ENCODE data around the gene TYW1. TPM values are rescaled to one million over a fixed set of nuclear protein-coding genes. Genes with fewer than 3 reads are reported as not detected.
"Not testable (repeated sequence)": the region's sequence is repeated elsewhere in the genome, so short reads cannot be mapped to it uniquely, and the experiment has no call there.

The TYW1 gene
- total and polyA plus RNA-seq, 2 of the 4 experiments (the other 2 are of a cell fraction) = 10.7 to 23.7 TPM

GRCh38 chr7:67056683-67057082 lies 60.0 kb downstream of the TYW1 start:
- POLR2A ChIA-PET (ENCODE audit: unreplicated experiment) = no interaction called here
- Histone ChIP-seq H4K5ac (ENCODE audit: low read depth, low read length) (no peak overlapping the region), H2AK5ac (ENCODE audit: low read depth, low read length) (no peak overlapping the region), H4K91ac (ENCODE audit: insufficient read depth, low read depth, low read length) (no peak overlapping the region), H3K4ac (ENCODE audit: low read depth, low read length) (no peak overlapping the region), H3K4me1 (ENCODE audit: control insufficient read depth, insufficient read depth, low read length) (no peaks in the 10 kb centered on the region), H2AK9ac (replicated peaks; ENCODE audit: low read depth, low read length, poor library complexity) (no peak overlapping the region), H2BK20ac (ENCODE audit: low read depth, low read length) (no peak overlapping the region), H3K4me3 (ENCODE audit: insufficient read depth, low read depth, low read length) (no peak overlapping the region), H2BK15ac (ENCODE audit: low read depth, low read length) (no peak overlapping the region), H3K27ac (ENCODE audit: insufficient read depth, low read length) (no peak overlapping the region), H3K56ac (ENCODE audit: extremely low read depth, insufficient read depth, low read length) (no peak overlapping the region), H2BK120ac (ENCODE audit: low read depth, low read length) (no peak overlapping the region), H3K9me1 (ENCODE audit: insufficient read depth, low read length) (no peaks in the 10 kb centered on the region), H3K14ac (replicated peaks; ENCODE audit: low read depth, low read length) (no peak overlapping the region), H4K8ac (ENCODE audit: low read depth in 2 of 2, low read length in 2 of 2) (no peak overlapping the region), H2BK5ac (ENCODE audit: low read depth, low read length, poor library complexity, severe bottlenecking) (no peak overlapping the region), H3K9me3 (ENCODE audit: control insufficient read depth, insufficient read depth, low read length) (no peaks in the 10 kb centered on the region), H4K20me1 (ENCODE audit: insufficient read depth, low read length) (no peaks in the 10 kb centered on the region), H3K27me3 (ENCODE audit: control insufficient read depth, insufficient read depth, low read length) (no peaks in the 10 kb centered on the region), H3K18ac (ENCODE audit: low read depth, low read length) (no peak overlapping the region), H3K9ac (ENCODE audit: low read depth, low read length) (no peak overlapping the region), H3K79me1 (ENCODE audit: low read depth in 1 of 2, low read length in 2 of 2) (no peaks in the 10 kb centered on the region), H3K36me3 (ENCODE audit: control insufficient read depth, insufficient read depth, low read length) (peaks cover 2% of the 10 kb centered on the region; the same call in 1 of the 2 replicates), H2AFZ (replicated peaks; ENCODE audit: low read length, poor library complexity) (no peak overlapping the region), H3K4me2 (ENCODE audit: low read depth, low read length) (no peak overlapping the region), H3K23ac (ENCODE audit: low read depth, low read length) (no peak overlapping the region)
- TF ChIP-seq MAFK (IDR thresholded peaks at IDR 0.05; ENCODE audit: low read depth, low read length) (peak; percentile 33; the same call in 1 of the 2 replicates), NFE2L2 (IDR thresholded peaks at IDR 0.05; ENCODE audit: low read depth, low read length) (no peak)
- dilution Hi-C loops (cut with HindIII; ENCODE audit: low sequenced_read_pairs, unreplicated experiment) (no loop called here), in situ Hi-C loops (cut with MboI; ENCODE audit: low sequenced_read_pairs) (no loop called here), intact Hi-C loops (cut with micrococcal nuclease) (no loop called here)
- no CpG with 5 or more reads among the region's 2 CpGs for WGBS, 2 experiments (ENCODE audit: extremely low coverage in 2 of 2, insufficient read length in 1 of 2)
- no peak for ATAC-seq (ENCODE audit: low read depth)
- BruUV-seq (replicated peaks) = no TSS peak
- CTCF ChIA-PET = no interaction called here
- no peak for DNase-seq

- H3K79me1 ChIP-seq (ENCODE audit: low read depth in 1 of 2, low read length in 2 of 2); H3K4me1 ChIP-seq (ENCODE audit: control insufficient read depth, insufficient read depth, low read length); H3K9ac ChIP-seq (ENCODE audit: low read depth, low read length); H3K4me2 ChIP-seq (ENCODE audit: low read depth, low read length); H2AFZ ChIP-seq (replicated peaks; ENCODE audit: low read length, poor library complexity); H3K14ac ChIP-seq (replicated peaks; ENCODE audit: low read depth, low read length); H3K9me3 ChIP-seq (ENCODE audit: control insufficient read depth, insufficient read depth, low read length); H2BK120ac ChIP-seq (ENCODE audit: low read depth, low read length); H3K9me1 ChIP-seq (ENCODE audit: insufficient read depth, low read length); H3K27me3 ChIP-seq (ENCODE audit: control insufficient read depth, insufficient read depth, low read length); dilution Hi-C loops (cut with HindIII; ENCODE audit: low sequenced_read_pairs, unreplicated experiment); ATAC-seq (ENCODE audit: low read depth); POLR2A ChIA-PET (ENCODE audit: unreplicated experiment); H3K23ac ChIP-seq (ENCODE audit: low read depth, low read length); intact Hi-C loops (cut with micrococcal nuclease); H4K91ac ChIP-seq (ENCODE audit: insufficient read depth, low read depth, low read length); H2AK5ac ChIP-seq (ENCODE audit: low read depth, low read length); CTCF ChIA-PET; H3K27ac ChIP-seq (ENCODE audit: insufficient read depth, low read length); H3K36me3 ChIP-seq (ENCODE audit: control insufficient read depth, insufficient read depth, low read length); H2BK5ac ChIP-seq (ENCODE audit: low read depth, low read length, poor library complexity, severe bottlenecking); H3K4ac ChIP-seq (ENCODE audit: low read depth, low read length); H4K8ac ChIP-seq (ENCODE audit: low read depth in 2 of 2, low read length in 2 of 2); H4K5ac ChIP-seq (ENCODE audit: low read depth, low read length); H3K56ac ChIP-seq (ENCODE audit: extremely low read depth, insufficient read depth, low read length); H2BK15ac ChIP-seq (ENCODE audit: low read depth, low read length); in situ Hi-C loops (cut with MboI; ENCODE audit: low sequenced_read_pairs); H2AK9ac ChIP-seq (replicated peaks; ENCODE audit: low read depth, low read length, poor library complexity); BruUV-seq (replicated peaks); H4K20me1 ChIP-seq (ENCODE audit: insufficient read depth, low read length); H3K18ac ChIP-seq (ENCODE audit: low read depth, low read length); H2BK20ac ChIP-seq (ENCODE audit: low read depth, low read length); H3K4me3 ChIP-seq (ENCODE audit: insufficient read depth, low read depth, low read length): not testable (repeated sequence)
- DNase-seq = peak; percentile 13
- WGBS, 2 experiments (ENCODE audit: extremely low coverage in 2 of 2, insufficient read length in 1 of 2) = no CpG with 5 or more reads among the region's 4 CpGs
Observed at GRCh38 chr7:67061321-67061720, 64.7 kb downstream of the TYW1 start.
